HG02884 (cell line): ENCODE data around the gene SEZ6L.

Experiments
- ATAC-seq: cut with Tn5 transposase; IDR thresholded peaks from one replicate; pipeline ENCODE4 v1.9.1; 2021; ENCODE audit warnings: mild to moderate bottlenecking, moderate library complexity; ENCODE audit not compliant: unreplicated experiment

The SEZ6L gene

DNA sequence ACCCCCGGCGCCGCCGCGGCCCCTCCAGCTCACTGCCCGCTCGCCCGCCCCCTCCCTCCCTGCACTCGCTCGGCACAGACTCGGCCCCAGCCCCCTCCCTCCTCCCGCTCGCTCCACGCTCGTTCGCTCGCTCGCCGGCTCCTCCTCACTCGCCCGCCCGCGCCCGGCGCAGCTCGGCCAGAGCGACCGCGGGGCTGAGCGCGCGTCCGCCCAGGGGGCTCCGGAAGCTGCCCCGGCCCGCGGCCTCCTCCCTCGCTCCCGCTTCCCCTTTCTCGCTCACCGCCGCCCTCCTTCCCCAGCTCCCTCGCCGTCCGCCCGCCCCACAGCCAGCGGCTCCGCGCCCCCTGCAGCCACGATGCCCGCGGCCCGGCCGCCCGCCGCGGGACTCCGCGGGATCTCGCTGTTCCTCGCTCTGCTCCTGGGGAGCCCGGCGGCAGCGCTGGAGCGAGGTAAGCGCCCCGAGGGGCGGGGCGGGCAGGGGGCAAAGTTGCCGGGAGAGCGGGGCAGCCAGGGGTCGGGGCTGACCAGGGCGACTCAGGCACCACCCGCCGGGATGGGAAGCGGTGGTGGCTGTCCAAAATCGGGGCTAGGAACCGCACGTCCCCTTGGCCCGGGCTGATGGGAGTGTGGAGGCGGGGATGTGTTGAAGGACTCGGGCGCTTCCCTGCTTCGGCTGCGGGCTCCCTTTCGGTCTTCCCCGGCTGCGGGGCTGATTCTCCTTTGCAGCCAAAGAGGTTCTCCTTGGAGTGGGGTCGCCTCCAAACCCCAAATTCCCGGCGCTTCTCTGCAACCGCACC lies at the start of gene SEZ6L:
SEZ6L (plus strand) TSS at position 148 of the 797 bp plus-strand sequence; CDS start at position 356, 208 bp downstream.
- no peak for ATAC-seq

DNA sequence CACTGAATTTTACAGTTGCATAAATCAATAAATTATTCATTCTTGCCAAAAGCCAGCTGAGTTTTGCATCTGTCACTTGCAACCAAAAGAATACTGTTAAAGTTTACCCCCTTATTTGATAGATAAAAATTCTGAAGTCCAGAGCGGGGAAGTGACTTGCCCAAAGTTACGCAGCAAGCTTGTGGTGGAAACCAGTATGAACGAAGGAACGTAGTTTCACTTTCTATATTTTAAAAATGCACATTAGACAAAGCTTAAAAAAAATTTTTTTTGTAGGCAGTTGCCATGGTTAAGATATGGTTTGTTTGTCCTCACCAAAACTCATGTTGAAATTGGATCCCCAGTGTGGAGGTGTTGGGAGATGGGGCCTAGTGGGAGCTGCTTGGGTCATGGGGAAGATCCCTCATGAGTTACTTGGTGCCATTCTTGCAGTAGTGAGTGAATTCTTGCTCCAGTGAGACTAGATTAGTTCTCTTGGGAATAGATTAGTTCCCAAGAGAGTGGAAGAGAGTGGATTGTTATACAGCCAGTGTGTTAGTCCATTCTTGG lies 46.3 kb upstream of the SEZ6L start:
- no peak for ATAC-seq

DNA sequence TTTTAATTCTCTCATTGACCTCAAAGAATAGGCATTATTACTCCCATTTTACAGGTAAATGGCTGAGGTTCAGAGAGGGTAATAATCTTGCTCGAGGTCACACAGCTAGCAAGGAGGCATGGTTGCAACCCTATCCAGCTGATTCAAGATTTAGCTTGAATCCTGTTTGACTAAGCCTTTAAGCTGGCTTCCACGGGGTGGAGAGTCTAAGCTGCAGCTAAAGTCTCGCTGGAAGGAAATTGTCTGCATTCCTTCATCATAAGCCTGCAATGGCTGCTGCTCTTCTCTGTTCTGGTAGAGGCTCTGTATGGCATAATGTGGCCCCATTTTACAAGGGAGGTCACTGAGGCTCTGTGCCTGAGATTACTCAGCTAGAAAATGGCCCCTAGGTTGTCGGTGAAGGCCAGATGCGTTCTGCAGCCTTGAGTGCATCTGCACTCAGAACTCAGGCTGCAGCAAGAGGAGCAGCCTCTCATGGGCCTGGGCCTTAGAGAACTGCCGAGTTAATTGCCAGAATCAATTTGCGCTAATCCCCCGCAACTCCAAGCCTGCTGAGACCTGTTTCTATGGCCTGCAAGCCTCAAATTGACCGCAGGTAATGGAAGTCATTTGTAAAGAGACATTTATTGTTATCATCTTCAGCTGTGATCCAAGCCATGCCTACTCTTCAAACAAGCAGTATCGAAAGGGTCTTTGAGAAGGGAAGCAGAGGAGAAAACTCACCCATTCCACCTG lies 44.1 kb upstream of the SEZ6L start:
- ATAC-seq, result no peak

DNA sequence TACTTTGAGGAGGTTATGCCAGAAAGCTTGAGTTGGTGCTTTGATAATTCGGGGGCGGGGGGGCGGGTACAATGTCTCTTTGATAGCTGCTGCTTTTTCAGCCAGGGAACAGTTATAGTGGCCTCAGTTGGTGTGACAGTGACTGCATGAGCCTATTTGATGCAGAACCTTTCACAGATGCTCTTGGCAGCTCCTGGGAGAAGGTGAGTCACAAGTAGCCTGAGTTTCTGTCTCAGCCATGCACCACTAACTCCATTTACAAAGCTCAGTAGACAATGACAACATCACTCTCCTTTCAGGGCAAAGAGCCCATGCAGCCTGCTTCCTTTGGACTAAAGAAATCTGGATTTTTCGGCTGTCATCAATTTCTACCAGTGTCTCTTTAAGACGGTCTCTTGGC lies 42.1 kb upstream of the SEZ6L start:
- no peak for ATAC-seq

DNA sequence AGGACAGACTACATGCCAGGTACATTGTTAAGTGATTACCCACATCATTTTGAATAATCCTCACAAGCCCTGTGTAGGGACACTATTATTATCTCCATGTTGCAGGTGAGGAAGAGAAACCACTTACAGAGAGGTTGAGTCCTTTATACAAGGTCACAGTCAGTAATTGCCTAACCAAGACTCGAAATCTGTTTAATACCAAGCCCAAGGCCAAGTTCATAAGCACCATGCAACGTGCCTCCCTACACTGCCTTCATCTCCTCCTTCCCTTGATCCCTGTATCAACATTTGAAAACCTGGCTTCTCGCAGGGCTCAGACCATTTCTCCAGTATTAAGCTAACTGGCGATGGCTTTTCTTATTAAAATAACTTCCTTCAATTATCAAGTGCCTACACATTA lies 41.7 kb upstream of the SEZ6L start:
- ATAC-seq, result no peak

DNA sequence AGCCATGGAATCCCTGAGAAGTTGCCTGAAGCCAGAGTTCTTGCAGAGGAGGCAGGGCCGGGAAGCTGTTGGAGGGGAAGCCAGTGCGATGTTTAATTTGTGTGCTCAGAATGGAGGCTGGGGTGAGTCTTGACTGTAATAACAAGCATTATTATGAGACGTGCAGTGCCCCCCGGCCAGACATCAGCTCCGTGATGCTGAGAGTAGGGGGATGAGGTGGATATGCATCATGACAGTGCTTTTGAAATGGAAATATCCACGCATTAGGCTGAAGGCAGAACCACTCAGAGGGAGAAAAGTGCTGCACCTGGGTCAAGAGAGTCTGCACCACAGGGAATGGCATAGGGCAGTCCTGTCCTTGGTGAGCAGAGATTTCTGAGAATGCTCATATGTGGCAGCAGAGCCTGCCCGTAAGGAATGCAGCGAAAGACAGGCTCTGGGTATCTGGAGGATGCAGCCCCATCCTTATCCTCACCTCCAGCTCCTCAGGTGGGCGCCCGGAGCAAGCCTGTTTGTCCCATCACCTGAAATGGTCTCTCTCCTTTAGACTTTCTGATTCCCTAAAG lies 37.6 kb upstream of the SEZ6L start:
- ATAC-seq, result no peak

DNA sequence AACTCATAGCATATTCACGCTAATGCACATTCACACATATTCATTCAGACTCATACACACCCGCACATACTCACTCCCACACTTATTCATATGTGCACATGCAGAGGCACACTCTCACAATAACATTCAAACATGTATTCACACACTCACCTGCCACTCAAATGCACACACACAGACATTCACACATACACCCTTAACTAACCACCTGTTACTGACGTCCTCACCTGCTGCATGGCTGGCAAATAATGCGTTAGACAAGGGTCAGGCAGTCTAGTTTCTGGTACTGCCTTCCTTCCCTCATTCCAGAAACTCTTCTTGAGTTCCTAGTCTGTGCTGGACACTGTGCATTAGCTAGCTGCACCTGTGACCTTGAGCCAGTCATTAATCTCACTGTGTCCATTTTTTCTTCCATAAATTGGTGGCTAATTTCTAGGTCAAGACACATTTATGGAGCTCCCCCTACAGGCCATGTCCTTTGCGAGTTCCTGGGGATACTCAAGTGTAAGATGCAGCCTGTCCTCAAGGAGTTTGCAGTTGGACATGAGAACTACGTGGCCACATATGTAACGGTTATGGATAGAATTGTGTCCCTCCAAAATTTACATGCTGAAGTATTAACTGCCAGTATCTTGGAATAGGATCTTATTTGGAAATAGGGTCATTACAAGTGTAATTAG lies 34.5 kb upstream of the SEZ6L start:
- ATAC-seq, result no peak

DNA sequence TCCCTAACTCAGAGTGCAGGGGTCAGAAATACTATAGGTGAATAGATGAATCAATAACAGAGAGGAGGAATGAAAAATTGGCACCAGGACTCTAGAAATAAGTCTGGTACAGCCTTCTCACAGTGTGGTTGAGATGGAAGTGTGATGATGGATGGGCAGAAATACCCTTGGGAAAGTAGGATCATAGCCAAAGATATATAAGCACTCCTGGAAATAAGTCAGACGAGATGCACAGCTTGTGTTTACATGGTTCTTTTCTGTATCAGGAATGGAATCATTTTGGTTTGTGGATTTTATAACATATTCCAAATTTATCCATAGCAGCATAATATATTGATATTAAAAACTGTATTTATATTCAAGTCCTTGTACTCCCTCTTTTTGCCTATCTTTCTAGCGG lies 33.5 kb upstream of the SEZ6L start:
- ATAC-seq, result no peak

DNA sequence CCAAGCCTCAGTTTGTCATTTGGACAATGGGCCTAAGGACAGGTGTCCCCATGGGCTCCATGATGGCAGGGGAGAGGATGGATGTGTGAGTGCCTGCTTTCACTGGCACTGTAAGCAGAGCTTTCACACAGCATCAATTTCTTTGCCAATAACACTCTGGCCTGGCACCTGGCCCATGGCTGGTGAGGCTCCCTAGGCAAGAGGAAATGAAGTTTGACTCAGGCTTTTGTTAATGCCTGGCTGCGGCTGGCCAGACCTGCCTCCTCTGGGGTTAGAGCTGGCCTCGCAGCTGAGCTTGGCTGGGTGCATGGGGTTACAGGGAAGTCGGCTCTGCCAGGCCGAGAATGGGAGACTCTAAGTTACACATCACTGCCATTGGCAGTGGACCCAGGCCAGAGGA lies 30.0 kb upstream of the SEZ6L start:
- ATAC-seq, result no peak

DNA sequence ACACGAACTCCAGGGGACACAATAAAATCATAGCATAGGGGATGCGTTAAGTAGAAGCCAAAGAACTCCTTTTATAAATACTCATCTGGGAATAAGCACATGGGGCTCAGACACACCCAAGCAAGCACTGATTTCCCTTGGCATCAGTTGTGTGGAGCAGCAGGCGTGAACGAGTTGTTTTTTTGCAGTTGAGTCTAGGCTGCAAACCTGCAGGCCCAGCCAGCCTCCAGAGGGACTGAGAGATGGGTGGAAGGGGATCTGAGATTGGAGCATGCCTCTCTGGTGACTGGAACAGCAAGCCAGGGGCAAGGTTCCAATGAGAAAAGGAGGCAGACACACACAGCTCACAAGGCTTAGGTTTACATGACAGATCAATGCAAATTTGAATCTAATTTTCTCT lies 27.4 kb upstream of the SEZ6L start:
- no peak for ATAC-seq

DNA sequence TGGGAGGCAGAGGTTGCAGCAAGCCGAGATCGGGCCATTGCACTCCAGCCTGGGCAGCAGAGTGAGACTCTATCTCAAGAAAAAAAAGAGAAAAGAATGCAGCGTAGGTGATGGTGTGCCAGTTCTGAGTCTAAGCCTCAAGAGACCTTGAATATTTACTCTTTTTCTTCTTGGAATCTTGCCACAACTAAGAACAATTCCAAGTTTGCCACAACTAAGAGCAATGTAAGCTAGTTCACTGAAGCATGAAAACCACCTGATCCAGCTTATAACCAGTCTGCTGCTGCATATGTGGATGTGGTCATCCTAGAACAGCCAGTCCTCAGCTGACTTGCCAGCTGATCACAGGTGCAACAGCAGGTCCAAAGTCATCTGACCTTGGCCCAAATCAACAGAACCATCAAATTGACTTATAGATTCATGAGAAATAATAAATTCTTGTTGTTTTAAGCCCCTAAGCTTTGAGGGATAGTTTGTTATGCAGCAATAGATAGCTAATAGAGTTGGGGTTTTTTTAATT lies 25.4 kb upstream of the SEZ6L start:
- ATAC-seq, result no peak

DNA sequence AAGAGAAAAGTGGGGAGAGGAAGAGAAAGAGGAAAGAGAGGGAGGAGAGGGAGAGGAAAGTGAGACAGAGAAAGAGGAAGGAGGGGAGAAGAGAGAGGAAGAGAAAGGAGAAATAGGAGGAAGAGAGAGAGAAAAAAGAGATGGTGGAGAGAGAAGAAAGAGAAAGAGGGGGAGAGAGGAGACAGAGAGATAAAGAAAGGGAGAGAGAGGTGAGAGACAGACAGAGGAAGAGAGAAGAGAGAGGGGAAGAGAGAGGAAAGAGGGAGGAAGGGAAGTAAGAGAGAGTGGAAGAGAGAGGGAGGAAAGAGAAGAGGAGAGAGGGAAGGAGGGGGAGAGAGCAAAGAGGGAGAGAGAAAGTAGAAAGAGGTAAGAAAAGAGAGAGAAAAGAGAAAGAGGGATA lies 9.4 kb upstream of the SEZ6L start:
- ATAC-seq, result no peak

DNA sequence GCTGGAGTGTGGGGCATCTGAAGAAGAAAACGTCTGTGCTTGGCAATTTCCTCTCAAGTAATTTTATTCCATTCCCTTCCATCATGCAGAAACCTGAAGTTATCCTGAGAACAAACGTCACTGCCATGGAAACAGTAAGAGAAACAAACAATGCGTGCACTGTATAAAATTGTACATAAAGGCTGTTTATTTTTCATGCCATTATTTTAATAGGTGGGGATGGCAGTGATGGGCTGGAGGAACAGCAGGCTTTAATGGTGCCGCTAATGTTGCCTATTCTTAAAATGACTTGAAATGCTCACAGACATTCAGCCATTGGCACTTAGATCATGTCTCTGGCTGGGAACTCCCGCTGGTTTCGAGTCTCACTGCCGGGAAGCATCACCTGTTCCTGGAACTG lies 7.5 kb upstream of the SEZ6L start:
- no peak for ATAC-seq

DNA sequence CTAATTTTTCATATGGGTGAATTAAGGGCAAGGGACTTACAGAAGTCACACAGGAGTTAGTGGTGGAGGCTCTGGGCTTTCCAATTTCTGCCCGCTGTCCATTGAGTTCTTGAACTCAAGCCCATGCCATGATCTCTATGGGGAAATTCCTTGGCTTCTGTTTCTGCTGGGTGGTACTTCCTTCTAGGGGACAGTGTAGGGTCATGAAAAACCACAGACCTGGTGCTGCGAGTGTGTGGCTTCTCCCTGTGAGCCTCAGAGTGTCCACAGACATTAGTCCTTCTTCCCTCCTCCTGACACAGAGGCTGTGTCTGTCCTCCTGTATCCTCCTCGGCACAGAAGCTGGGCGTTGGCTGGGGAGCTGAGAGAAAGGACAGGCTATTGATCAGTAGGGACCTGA lies 6.3 kb upstream of the SEZ6L start:
- no peak for ATAC-seq

DNA sequence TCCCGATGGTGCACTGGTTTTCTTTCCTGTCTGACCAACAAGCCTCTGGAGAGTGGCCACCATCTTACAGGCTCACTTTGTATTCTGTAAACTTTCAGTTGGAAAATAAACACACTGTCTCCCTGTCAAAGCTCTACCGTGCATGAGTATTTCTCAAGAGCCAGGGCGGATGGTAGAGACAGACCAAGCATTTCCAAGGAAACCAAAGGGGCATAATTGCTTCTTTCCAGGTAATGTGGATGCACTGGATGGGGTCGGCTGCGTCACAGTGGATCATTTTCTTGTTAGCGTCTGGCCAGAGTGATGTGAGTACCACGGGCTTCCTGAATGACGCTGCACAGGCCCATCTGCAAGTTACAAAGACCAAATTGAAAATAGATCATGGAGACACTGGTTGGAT lies 5.1 kb upstream of the SEZ6L start:
- ATAC-seq, result no peak

DNA sequence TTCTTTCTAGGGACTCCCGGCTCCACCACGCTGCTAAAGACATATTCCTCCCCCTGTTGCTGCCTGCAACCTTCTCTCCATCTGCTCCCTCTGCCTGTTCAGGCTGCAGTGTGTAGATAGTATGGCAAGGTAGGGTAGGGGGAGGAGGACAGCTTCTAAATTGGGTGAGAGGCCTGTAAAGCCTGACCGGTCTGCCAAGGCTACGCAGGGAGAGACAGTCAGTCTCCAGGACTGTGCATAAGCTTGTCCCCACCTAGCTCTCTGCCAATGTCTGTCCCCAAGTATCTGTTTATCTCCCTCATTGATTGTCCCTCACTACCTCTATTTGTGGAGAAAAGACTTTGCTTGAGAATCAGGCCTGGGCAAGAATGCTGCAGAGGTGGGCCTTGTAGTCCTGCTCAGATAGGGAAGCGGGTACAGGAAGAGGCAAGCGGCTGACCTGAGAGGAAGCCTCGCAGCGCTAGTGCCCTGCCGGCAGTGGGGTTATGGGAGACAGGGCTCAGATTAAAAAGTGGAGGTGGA lies 871 bp upstream of the SEZ6L start:
- no peak for ATAC-seq

DNA sequence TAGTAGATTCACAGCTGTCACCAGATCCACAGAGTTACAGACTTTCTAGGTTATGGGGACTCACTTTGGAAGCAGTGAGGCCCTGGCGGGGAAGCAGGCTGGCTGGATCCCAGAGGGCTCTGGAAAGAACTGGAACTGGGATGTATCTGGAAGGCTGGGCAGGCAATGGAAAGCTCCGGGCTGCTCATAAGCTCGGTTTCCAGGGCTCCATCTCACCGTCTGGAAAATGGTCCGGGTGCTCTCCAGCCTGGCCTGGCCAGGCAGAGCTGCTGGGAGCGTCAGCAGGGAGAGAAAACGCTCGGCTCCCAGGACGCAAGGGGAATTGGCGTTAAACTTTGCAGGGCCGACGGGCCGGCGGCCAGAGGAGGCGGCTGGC lies 335 bp upstream of the SEZ6L start:
- no peak for ATAC-seq

DNA sequence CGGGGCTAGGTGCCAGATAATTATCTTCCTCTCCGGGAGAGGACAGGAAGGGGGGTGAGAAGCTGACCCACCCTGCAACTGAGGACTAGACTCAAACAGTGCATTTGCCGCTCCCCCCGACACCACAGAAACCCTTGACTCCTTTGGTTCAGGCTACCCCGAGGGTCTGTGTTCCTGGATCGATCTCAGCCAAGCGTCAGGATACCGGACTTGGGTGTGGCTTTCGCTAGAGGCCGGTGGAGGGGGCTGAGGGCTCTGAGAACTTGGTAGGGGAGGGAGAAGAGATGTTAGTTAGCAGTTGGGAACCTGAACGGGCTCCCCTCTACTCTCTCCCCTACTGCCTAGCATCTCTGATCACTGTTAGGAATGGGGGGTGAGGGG lies 840 bp downstream of the SEZ6L start:
- ATAC-seq, result no peak

DNA sequence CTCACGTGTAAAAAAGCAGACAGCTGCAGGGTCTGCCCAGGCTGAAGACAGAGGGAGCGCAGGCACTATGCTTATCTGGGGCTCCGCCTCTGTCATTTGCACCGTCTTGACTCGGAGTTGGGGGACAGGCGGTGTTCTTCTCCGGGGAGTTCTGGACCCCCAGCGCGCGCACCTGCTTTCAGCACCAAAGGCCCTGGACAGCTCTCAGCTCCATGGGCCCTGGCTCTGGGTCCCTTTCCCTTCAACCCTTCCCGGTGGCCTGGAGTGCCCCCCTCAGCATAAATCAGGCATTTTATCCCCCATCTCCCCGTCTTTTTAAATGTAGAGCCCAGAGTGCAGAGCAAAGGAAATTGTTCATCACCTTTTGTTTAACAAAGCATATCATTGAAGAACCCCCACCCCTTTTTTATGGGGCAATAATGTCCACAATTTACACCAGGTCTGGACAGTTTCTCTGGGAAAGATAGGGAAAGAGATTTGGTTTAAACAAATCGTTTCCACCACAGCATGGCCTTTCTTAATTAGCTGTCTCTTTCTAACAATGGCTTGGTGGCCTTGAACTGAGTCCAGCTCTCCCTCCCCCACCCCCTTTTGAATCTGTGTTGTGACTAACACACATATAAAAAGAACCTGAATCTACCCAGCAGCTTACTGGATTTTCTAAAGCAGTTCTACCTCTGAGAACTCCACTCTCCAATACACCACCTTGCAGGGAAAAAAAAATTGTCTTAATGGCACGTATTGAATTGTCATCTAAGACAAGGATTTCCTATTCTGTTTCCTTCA lies 1.7 kb downstream of the SEZ6L start:
- no peak for ATAC-seq

DNA sequence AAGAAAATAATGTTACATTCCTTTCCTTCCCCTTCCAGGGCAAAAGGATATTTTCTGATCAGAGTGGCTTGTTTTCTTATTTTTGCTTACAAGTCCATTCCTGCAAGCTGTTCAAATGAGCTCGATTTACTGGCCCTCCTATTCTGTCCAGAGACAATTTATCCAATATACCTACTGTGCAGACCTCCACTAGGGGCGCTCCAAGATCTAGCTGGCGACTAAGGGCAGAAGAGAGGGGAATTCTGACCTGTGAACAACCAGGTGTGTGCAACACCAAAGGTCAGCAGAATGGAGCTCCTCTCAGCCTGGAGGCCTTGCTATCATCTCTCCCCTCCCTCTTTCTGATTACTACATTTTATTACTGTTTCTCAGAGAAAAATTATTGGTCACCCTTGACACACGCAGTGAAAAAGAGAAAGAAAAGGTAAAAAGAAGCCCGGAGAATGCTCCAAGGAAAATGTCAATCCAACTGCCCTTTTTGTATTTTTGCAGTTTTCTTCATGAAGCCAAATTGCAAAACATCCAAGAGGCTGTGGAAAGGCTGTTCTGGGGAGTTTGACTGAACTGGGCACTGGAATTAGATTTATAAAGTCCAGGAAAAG lies 3.2 kb downstream of the SEZ6L start:
- no peak for ATAC-seq
